Hepatic stellate cell (primary cell): ENCODE data around the gene POLD1.

Experiments used
- DNase-seq: peaks from one replicate; pipeline ENCODE4 v3.0.0; 2011; ENCODE audit warnings: low spot score

POLD1 gene

DNA sequence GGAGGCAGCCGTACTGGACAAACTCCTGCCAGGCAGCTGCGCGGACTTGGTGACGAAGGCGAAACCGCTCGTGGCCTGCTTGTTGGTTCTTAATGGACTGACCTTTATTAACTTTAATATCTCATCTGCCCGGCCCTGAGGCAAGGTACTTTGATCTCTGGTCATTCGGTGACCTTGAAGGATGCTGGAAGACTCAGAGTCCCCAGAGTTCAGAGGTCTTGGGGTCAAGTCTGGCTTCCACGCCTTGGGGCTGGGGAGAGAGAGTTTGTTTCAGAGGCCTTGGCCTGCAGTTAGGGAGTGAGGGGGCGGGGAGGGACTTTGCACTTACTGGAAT is 82.5 kb downstream of the POLD1 start:
- no peak for DNase-seq

DNA sequence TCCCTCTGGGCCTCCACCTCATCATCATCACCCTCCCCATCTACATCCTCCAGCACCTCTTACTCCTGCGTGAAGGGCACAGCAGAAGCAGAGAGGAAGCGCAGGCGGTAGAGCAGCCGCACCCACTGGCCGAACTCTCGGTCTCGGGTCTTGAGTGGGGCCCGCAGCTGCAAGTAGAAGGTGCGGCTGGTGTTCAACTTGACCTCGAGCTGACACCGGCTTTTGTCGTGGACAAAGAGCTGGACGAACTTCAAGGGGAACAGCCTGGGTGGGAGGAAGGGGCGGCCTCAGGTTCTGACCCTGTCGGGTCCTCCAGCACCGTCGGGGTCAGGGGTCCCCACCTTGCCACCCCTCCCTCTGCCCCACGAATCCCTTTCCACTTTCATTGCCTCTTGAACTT is 83.4 kb downstream of the POLD1 start:
- DNase-seq, result no peak
